Hematopoietic multipotent progenitor cell treated with erythropoietin and hydrocortisone succinate and interleukin-3 and kit ligand, for 15 days (in vitro differentiated cells): ENCODE results near the gene SYF2.

Experiments used
- DNase-seq: peaks from one replicate; pipeline ENCODE4 v3.0.0-alpha.2; 2015; ENCODE audit warnings: low spot score

SYF2 gene

GRCh38 chr1:25184001-25184762 lies 48.1 kb downstream of the SYF2 start:
- DNase-seq: no peak

GRCh38 chr1:25183126-25183980 lies 48.9 kb downstream of the SYF2 start:
- no peak for DNase-seq

- no peak for DNase-seq
Measured at GRCh38 chr1:25182629-25183028, 49.7 kb downstream of the SYF2 start.

DNA sequence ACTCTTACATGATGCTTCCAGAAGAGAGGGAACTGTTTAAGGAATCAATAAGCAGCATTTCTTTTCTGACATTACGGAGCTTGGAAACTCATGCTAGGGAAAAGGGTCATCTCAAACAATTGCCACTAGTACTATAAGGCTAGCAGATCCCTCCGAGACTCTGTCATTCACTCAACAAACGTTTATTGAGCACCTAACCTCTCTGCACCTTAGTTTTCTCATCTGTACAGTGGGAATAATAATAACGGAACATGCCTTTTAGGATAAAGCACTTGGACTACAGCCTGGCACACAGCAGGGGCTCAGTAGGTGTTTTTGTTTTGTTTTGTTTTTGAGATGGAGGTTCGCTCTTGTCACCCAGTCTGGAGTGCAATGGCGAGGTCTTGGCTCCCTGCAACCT lies 51.3 kb downstream of the SYF2 start:
- no peak for DNase-seq

GRCh38 chr1:25178917-25179561 lies 53.3 kb downstream of the SYF2 start:
- DNase-seq: no peak

DNA sequence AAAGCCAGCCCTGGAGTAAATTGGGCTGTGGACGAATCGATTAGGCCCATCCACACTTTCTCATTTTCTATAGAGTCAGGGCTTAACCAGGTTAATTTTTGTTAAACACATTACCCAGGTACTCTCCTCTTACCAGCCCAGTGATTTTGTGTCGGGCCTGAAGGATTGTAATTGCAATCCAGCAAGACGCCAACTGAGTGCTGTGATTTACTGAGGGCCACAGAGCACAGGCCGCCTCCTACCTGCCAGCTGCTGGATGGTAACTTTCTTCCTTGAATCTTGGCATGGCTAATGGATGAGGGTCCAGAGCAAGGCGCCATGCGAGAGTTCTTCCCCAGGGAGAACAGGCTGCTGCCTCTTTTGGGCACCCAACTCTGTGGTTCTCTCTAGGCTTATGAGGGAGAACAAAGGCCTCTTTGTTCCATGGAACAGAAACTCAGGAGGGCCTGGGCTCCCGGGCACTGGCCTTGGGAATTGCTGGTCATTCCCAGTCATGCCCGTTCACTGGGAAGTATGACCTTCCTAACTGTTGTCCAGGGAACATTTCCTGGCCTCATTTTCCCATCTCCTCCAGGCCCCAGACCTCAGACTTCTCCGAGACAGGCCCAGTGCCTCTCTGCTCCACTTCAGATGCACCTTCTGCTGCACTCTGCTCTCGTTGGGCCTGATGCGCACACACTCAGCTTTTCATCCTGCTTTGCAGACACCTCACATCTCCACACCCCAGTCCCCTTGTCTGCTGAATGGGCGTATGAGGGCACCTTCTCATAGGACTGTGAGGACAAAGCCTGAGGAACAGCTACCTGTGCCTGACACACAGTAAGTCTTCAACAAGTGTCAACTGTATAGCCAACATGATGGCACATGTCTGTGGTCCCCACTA lies 57.3 kb downstream of the SYF2 start:
- DNase-seq: no peak

DNA sequence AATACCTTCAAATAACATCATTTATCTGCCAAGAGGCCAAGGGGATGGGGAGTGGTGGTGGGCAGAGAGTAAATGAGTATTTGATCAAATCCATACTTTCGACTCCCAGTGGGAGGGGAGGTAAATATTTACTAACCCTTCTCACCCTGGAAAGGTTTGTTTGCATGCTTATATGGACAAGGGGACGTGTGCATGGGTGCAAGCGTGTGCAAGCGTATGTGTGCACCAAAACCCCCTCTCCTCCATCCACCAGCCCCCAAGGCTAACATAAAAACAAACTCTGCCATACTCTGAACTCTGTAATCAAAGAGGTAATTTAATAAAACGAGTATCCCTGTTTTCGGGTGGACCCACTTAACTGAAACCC lies 58.0 kb downstream of the SYF2 start:
- no peak for DNase-seq

DNA sequence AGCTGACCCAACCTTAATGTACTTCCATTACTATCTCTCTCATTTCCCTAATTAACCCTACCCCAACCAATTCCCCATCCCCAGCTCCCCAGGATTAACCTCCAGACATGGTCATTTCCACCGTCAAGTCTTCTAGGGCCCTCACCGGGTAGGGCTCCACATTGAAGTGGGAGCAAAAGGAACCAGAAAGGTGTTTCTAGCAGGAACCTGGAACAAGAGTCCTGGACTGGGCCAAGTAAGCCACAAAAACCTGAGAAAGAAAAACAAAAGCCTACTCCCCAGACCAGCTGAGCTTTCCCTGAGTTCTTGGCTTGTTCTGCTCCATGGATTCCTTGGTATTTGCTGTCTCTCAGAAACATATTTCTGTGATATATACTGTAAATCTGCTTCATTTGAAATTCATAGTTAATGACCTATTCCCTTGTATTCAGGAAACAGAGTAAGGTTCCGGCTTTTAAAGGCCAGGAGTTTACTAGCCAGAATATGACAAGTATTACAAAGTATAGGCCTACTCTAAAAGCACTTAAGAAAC lies 58.4 kb downstream of the SYF2 start:
- DNase-seq: no peak
